Bronchial epithelial cell (primary cell): Measurements from ENCODE around the gene ZCCHC8. TPM values are rescaled to one million over a fixed set of nuclear protein-coding genes. Genes with fewer than 3 reads are reported as not detected.
A peak's percentile ranks its signal among the peaks of the same experiment; 100 is the strongest.
"Not testable (repeated sequence)": the region's sequence is repeated elsewhere in the genome, so short reads cannot be mapped to it uniquely, and the experiment has no call there.

ENCODE experiments used
- DNase-seq: peaks from one replicate; pipeline ENCODE4 v3.0.0-alpha.2; 2010; ENCODE audit warnings: low read depth
- FAIRE-seq: peaks from 2 replicates; lab custom pipeline; 2011; peaks lifted over from hg19 to GRCh38; lab: Jason Lieb, UNC
- H3K27me3 ChIP-seq: 2 replicates; pipeline ENCODE4 v1.5.1; 2011; ENCODE audit warnings: low read length; ENCODE audit not compliant: control insufficient read depth, insufficient read depth
- H3K36me3 ChIP-seq: 2 replicates; pipeline ENCODE4 v1.5.1; 2011; ENCODE audit warnings: low read length; ENCODE audit not compliant: control insufficient read depth, insufficient read depth
- H3K4me3 ChIP-seq: 2 replicates; pipeline ENCODE4 v1.5.1; 2011; ENCODE audit warnings: mild to moderate bottlenecking, low read depth, low read length, control low read depth
- CTCF ChIP-seq: IDR thresholded peaks from 2 replicates; pipeline ENCODE4 v1.5.1; 2011; ENCODE audit warnings: mild to moderate bottlenecking, moderate library complexity, low read length, control low read depth, inconsistent platforms; ENCODE audit not compliant: insufficient read depth, severe bottlenecking
- total RNA-seq: library from RNA; depleted of rRNA; stranded (reverse); fragments of >200 nt; gene quantifications from 2 replicates; pipeline ENCODE4 v1.2.1, GENCODE V29; 2014

The ZCCHC8 gene
- total RNA-seq, 1 donor from 2014 or later: 12.9 TPM

GRCh38 chr12:122473543-122474323, 27.0 kb downstream of the ZCCHC8 start:
- H3K27me3 ChIP-seq: no peaks in the 10 kb centered on the region
- no peak for TF ChIP-seq CTCF
- no peak overlapping the region for H3K4me3 ChIP-seq
- peaks cover 21% of the 10 kb centered on the region for H3K36me3 ChIP-seq
- DNase-seq (peak; percentile 53), FAIRE-seq (no peak)

GRCh38 chr12:122471324-122472226, 29.2 kb downstream of the ZCCHC8 start:
- TF ChIP-seq CTCF: peak; percentile 35
- FAIRE-seq (no peak), DNase-seq (peak; percentile 77)
- Histone ChIP-seq H3K36me3 (peaks cover 13% of the 10 kb centered on the region), H3K4me3 (no peak overlapping the region), H3K27me3 (no peaks in the 10 kb centered on the region)

GRCh38 chr12:122470576-122470975, 30.2 kb downstream of the ZCCHC8 start:
- not testable (repeated sequence) for DNase-seq, FAIRE-seq, H3K36me3 ChIP-seq, H3K27me3 ChIP-seq, H3K4me3 ChIP-seq

- not testable (repeated sequence) for FAIRE-seq, DNase-seq, H3K27me3 ChIP-seq, H3K36me3 ChIP-seq, H3K4me3 ChIP-seq
These were observed 30.9 kb downstream of the ZCCHC8 start for GRCh38 chr12:122469856-122470255.

GRCh38 chr12:122467983-122468382, 32.7 kb downstream of the ZCCHC8 start:
- FAIRE-seq (no peak), DNase-seq (peak; percentile 99)
- Histone ChIP-seq H3K4me3 (no peak overlapping the region), H3K36me3 (no peaks in the 10 kb centered on the region), H3K27me3 (no peaks in the 10 kb centered on the region)
- no peak for TF ChIP-seq CTCF

GRCh38 chr12:122464317-122465042, 36.3 kb downstream of the ZCCHC8 start:
- peak; percentile 89 for FAIRE-seq
- not testable (repeated sequence) for H3K27me3 ChIP-seq, H3K36me3 ChIP-seq, H3K4me3 ChIP-seq
- peak; percentile 99 for DNase-seq

- no peak for FAIRE-seq
- no peak for TF ChIP-seq CTCF
- no peak for DNase-seq
- Histone ChIP-seq H3K27me3 (no peaks in the 10 kb centered on the region), H3K4me3 (no peak overlapping the region), H3K36me3 (no peaks in the 10 kb centered on the region)
These were observed 40.1 kb downstream of the ZCCHC8 start for GRCh38 chr12:122460641-122461040.
